Frontal cortex (tissue), 4 donors: ENCODE results near the gene MINAR1. TPM values are rescaled to one million over a fixed set of nuclear protein-coding genes. Genes with fewer than 3 reads are reported as not detected.
"Not testable (repeated sequence)": the region's sequence is repeated elsewhere in the genome, so short reads cannot be mapped to it uniquely, and the experiment has no call there.

ENCODE experiments used
- DNase-seq, 2 donors: peaks; one replicate each; pipeline ENCODE4 v3.0.0; 2012; ENCODE audit warnings: low spot score in 2 of 2
- FAIRE-seq: peaks from 2 replicates; lab custom pipeline; 2012; peaks lifted over from hg19 to GRCh38; lab: Jason Lieb, UNC
- total RNA-seq: library from RNA; depleted of rRNA; stranded (reverse); fragments of >200 nt; gene quantifications from one replicate; pipeline ENCODE4 v1.2.3, GENCODE V29; 2014
- donor health status: control.
- donor health status: control.
- donor health status: control.

MINAR1 gene, protein sequence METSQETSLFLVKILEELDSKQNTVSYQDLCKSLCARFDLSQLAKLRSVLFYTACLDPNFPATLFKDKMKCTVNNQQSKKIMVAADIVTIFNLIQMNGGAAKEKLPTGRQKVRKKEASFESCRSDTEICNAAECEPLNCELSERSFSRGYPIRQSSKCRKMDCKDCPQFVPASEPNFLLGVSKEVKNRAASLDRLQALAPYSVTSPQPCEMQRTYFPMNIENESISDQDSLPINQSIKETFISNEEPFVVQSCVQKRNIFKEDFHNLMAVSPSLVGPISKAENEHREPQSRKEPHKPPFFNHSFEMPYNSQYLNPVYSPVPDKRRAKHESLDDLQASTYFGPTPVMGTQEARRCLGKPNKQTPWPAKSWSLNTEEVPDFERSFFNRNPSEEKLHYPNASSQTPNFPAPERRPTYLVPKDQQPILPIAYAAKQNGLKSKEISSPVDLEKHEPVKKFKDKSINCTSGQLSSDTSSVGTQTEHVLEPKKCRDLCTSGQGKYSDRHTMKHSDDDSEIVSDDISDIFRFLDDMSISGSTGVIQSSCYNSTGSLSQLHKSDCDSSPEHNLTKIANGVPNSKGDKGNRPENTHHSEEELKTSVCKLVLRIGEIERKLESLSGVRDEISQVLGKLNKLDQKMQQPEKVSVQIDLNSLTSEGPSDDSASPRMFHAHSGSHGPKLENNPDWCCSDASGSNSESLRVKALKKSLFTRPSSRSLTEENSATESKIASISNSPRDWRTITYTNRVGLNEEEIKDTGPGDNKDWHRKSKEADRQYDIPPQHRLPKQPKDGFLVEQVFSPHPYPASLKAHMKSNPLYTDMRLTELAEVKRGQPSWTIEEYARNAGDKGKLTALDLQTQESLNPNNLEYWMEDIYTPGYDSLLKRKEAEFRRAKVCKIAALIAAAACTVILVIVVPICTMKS
- 6.9 TPM for total RNA-seq

DNA sequence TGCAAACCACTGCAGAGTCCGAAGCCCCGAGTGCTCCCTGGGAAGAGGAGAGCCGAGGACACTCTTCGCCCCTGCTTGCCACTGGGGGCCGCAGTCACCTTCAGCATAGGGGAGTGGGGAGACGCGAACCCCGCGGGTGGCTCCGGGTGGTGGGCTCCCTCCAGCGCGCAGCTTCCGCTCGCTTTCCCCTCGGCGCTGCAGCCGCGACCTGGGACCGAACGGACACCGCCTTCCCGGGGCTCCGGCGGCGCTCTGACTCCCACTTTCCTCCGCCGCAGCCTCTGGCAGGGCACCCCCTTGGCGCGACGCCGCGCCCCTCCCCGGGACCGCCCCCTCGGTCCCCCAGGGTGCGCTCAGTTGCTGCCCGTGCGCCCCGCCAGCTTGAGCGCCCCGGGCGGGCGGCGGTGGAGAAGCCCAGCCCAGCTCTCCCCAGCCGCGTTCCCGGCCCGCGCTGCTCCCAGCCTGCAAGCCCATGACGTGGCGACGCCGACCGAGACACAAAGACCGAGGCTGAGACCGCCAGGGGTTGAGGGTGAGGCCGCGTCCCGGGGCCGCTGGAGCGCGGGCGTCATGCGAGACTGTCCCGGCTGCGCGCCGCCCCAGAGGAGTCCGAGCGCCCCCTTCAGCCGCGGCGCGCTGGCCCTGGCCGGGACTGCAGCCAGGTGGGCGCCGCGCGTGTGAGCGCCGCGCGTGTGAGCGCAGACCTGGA, at the start of gene MINAR1:
Gene MINAR1, plus strand, starts transcription at position 701 of the 709 bp plus-strand sequence. CDS start 23,812 bp downstream, outside the sequence.
- DNase-seq, result peak in 1 of 2 donors; percentile 38
- FAIRE-seq, result no peak

DNA sequence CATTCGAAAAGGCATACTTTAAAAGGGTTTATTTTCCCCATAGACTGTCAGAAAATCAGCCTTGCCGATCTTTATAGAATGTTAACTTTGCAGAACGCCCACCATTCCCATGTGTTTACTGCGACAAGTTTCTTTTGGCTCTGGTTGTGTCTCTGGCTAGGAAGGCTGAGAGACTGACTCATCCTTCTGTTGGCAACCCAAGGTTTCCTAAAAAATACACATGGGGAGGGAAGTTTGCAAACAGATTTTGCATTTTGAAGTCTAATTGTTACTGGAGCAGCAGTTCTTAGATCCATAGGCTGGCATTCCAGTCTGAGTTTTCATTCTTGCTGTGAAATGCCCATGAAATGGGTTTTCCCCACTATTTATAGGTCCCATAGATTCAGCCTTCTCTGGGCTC, 37.9 kb upstream of the MINAR1 start:
- FAIRE-seq (no peak), DNase-seq (peak in 1 of 2 donors; percentile 17)

DNA sequence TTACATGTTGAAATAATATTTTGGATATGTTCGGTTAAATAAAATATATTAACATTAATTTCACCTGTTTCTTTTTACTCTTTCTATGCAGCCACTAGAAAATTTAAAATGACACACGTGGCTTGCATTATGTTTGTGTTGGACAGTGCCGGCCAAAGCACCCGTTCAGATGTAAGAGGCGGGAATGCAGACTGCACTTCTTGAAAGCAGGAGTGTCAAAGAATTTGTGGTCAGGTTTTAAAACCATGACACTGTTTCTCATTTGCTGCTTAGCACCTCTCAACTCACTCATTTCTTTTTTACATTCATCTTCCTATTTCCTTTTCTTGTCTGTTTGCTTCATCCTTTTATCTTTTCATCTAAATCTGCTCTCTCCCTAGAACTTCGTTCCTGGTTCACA, 35.3 kb upstream of the MINAR1 start:
- DNase-seq (no peak), FAIRE-seq (no peak)

DNA sequence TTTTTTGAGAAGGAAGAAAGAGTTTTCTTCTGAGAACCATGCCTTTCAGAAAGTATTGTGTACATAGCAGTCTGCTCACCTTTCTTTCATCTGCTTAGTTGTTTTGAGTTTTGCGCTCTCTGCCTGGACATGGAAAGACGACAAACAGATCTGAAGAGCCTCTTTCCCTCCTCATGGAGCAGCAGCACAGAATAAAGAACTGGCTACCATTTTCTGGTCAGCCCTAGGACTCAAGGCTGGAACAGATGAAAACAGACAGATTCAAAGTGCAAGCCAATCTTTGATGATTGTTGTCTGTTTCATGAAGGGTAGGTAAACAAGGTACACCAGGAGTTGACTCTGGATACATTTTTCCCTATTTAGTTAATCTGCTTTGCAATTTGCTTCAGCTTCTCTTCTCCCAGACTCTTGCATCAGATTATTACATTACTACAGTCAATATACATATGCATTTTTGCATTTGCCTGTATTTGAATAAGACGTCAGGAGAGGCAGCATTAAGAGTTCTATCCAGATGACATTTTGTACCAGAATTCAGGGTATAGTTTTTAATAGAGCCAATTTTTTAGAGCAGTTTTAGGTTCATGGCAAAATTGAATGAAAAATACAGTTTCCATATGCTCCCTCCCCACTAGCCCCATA, 34.7 kb upstream of the MINAR1 start:
- DNase-seq (no peak), FAIRE-seq (no peak)

DNA sequence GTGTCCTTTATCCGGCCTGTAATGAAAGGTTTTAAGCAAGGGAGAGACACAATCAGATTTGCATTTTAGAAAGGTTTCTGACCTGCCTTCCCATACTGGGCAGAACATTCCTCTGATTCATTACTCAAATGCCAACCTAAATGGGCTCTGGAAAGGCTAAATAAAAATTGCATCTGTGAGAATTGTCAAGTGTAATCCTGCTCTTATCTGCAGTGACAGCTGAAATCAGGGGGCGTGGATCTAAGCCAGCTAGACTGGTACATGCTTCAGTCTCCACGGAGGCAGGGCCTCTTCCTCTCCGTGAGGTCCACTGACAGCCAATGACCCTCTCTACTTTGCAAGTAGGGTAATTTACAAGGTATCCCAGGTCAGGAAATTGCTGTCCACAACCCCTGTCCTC, 32.5 kb upstream of the MINAR1 start:
- no peak for FAIRE-seq
- no peak for DNase-seq

DNA sequence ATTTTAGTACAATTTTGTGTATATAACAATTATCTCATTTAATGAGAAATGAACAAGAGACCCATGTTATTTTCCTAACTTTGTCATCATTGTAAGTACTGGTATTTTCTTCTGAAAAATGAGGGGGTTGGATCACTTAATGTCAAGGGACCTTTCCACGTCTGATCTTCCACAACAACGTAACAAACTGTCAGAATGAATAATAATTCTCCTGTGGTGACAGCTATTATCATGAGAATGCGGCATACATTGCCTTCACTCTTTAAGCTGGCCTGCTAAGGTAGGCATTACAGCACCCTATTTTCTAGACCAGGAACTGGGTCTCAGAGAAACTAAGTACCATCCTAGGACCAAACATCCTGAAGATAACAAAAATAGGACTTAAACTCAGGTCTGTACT, 31.5 kb upstream of the MINAR1 start:
- FAIRE-seq (no peak), DNase-seq (no peak)

DNA sequence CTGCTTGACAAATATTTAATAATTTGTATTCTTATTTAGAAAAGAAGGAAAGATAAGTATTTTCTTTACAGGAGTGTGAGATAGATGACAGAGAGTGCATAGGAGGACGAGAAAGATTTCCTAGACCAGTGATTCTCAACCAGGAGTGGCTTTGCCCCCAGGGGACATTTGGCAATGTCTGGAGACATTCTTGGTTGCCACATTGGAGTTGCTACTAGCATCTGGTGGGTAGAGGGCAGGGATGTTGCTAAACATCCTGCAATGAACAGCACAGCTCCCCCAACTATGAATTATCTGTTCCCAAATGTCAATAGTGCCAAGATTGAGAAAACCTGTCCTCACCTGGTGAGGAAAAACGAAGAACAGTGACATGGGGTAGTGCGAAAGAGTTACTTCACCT, 30.8 kb upstream of the MINAR1 start:
- no peak for DNase-seq
- no peak for FAIRE-seq

DNA sequence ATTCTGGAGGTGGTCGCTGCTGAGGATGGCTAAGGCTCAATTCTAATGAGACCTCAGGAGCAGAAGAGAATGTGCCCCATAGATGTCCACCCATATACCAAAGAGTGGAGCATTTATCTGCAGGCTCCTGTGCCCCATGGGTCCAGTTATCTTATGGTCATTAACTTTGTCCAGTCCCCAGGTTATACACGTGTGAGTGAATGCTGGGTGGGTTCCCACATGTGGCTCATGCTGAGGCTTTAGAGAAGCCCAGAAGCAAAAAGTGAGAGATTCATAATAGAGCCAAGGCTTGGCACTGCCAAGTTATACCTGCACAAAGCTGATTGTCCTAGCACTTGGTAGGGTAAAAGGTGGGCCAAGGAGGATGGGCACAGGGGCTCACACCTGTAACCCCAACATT, 30.0 kb upstream of the MINAR1 start:
- no peak for DNase-seq
- no peak for FAIRE-seq

DNA sequence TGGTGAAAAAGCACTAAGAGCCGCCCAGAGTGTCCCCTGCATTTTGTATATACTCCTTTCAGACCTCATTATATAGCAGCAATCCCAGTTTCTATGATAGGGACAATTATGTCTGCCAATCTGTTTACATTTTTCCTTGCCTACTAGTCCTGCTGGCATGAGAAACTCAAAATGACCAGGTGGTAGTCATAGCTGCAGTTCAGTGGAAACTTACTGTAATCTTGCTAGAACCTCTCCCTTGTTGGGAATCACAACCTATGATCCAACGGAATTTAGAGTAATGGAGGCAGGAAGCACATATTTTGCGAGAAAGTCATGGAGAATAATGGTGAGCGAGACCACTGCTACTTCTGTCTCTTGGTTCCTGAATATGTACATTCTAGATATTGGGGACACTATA, 28.6 kb upstream of the MINAR1 start:
- no peak for FAIRE-seq
- DNase-seq, result no peak

DNA sequence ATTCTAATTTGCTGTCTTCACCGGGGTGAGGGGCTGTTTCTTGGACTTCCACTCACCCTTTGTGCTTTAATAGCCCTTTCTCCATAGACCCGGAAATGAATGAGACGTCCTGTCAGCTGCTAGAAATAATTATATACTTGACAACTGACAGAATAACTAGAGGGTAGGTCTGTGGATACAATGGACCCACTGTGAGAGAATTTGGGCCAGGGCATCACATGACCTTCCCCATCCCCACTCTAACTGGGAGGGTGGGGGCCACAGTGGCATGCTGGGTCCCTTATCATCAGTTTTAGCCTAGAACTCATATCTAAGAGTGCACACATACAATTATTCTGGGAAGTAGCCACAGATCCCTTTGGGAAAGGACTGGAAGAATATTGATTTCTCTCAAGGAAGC, 25.9 kb upstream of the MINAR1 start:
- no peak for DNase-seq
- no peak for FAIRE-seq

DNA sequence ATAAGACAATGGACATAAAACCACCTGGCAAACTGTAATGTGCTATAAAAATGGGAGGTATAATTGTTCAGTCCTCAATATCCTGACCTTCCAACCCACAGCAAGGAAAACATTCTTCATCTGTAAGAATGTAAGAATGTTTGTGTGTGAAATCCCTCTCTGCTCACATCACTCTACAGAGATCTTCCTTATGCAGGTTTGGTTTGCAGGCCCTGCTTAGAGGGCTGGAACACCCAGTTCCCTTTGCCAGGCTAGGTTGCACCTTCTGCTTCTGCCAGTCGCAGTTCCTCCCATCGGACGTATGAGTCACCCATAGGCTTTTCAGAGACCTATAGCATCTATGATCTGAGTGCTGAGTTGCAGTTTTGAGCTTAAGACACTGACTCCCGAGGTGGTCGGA, 24.1 kb upstream of the MINAR1 start:
- FAIRE-seq, result no peak
- no peak for DNase-seq

DNA sequence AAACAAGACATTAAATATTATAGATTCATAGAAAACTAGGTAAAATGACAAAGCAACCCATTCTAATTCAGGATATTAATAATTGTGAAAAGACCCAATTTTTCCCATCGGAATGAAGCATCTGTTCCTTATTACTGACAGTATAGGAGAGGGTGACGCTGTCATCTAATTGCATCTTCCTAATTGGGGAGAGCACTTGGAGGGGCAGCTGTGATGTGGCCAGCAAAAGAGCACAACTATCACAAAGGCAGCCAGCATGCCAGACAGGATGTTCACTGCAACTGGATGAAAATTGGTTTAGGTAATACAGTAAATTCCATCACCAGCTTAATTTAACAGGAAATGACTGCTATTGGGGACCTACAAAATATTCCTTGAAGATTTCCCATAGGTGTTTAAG, 21.9 kb upstream of the MINAR1 start:
- DNase-seq (no peak), FAIRE-seq (no peak)

DNA sequence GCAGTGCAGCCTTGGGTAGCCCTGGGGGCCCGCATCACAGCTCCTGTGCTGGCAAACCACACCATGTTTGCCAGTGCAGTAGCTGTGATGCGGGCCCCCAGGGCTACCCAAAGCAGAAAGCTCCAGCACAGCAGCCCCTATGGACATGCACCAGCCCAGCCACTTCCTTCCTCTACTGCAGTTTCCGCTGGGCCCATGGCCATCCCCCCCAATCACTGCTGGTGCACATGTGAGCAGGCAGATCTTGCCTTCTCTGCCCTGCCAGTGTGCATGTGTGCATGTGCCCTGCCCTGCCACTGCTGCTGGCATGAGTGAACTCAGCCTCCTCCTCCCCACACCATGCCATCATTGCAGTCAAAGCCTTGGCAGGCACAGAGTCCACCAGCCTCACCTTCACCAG, 20.1 kb upstream of the MINAR1 start:
- FAIRE-seq, result no peak
- DNase-seq, result no peak

DNA sequence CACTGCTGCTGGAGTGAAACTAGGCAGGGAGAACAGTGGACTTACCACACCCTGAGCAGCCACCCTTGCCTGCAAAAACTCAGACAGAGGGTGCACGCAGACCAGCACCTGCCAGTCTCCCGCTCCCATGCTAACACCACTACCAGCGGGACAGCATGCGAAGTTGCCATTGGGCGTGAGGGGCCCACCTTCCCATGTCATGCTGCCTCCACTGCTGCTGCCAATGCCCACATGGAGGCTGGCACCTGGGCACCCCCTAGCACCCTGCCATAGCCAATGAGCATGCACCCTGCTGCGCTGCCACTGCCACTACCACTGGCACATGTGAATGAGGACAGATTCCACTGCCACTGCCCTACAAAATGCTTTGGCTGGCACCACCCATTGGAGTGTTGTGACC, 19.7 kb upstream of the MINAR1 start:
- DNase-seq, result no peak
- no peak for FAIRE-seq

DNA sequence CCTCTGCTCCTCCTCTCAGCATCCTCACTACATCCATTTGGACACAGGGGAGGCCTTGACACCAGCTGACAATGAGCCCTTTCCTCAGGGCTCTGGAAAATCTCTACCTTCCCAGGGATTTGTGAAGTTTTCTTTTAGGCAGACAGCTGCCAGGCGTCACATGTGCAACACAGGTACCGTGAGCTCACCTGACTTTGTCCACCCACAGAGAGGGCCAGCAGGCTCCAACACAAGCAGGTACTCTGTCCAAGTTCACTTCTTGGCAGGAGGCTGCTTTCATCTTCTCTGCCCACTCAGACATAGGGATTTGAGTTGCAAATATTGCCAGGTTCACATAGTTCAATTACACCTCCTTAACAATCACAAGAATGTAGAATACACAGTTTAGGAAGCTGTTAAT, 15.3 kb upstream of the MINAR1 start:
- FAIRE-seq, result no peak
- no peak for DNase-seq

DNA sequence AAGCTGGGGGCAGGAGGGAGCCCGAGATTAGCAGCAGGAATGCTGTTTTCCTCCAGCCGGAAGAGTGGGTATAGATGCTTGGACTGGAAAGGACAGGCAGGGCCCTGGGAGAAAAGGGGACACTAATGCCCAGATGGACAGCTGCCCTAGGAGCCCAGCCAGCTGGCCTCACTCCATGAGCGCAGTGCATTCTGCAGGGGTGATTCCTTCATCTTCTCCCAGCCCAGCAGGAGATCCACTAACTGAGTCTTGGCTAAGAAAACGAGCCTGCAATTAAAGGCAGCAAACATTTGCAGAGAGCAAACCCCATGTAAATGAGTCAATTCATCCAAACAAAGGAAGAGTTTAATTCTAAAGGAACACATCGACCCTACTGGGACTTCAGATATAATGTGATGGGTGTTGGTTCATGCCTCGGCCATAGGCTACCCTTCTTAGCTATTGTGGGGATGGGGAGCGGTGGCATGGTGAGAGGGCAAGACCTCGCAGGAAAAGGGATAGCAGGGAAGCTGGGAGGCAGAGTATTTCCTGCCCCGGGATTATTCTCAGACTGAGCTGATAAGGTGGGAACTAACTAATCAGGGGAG, 13.3 kb upstream of the MINAR1 start:
- DNase-seq, result peak in 1 of 2 donors; percentile 26
- no peak for FAIRE-seq

DNA sequence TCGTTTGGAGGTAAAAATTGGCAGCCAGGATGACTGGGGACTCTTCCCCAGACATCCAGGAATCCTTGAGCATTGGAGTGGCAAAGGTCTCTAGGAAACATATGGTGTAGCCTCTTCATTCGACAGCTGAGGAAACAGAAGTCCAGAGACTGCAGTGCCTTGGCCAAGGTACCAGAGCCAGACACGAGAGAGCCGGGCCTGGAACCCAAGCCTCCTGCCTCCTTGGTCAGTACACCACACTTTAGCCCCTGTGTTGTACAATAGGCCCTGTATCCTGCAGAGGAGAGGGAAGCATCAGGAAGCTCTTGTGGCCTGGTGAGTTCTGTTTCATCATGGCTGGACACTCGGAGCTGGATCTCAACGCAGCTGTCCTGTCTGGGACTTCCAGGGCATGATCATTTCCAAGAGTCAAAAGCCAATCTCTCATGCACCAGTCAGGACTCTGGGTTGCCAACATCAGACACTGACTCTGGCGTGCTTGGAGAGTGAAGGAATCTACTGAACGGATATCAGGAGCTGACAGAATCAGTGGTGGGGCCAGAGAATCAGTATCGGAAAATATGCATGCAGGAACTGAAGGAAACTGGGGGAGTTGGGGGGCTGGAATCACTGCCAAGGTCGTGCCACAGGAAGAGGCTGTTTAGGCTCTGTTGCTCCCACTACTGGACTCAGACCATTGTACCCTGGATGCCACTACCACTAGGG, 6.4 kb upstream of the MINAR1 start:
- DNase-seq (no peak), FAIRE-seq (no peak)

DNA sequence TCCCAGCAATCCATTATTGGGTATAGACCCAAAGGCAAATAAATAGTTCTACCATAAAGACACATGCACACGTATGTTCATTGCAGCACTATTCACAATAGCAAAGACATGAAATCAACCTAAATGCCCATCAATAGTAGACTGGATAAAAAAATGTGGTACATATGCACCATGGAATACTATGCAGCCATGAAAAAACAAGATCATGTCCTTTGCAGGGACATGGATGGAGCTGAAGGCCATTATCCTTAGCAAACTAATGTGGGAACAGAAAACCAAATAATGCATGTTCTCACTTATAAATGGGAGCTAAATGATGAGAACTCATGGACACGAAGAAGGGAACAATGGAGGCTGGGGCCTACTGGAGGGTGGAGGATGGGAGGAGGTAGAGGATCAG, 5.2 kb upstream of the MINAR1 start:
- not testable (repeated sequence) for FAIRE-seq, DNase-seq
